NCI-H446 (cell line): ENCODE data around the gene KRT81.
"Not testable (repeated sequence)": the region's sequence is repeated elsewhere in the genome, so short reads cannot be mapped to it uniquely, and the experiment has no call there.

Experiments used
- DNase-seq, 2 experiments: peaks; one replicate each; lab custom pipeline; 2025; lab: John Stamatoyannopoulos, UW

Gene KRT81

DNA sequence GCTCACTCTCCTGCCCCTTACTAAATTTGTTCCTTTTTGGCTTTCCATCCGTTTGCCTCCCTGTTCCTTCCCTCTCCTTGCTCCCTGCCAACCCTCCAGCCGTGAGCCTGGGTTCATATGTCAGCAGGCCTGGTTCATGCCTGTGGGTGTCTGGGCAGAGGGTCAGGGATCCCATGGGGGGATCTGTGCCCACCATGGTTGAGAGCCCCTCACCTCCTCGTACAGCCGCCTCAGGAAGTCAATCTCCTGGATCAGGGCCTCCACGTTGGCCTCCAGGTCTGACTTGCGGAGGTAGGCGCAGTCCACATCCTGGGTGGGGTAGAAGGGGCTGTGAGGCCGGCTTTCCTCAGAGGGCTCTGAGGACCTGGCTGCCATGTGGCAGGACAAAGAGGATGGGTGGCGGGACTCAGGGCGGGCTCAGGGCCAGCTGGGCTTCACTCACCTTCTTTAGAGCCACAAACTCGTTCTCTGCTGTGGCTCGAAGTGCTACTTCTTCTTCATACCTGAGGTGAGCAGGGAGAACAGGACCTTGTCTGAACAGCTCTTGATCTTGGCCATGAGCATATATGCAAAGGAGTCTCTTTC lies 26.2 kb upstream of the KRT81 start:
- DNase-seq, result no peak

DNA sequence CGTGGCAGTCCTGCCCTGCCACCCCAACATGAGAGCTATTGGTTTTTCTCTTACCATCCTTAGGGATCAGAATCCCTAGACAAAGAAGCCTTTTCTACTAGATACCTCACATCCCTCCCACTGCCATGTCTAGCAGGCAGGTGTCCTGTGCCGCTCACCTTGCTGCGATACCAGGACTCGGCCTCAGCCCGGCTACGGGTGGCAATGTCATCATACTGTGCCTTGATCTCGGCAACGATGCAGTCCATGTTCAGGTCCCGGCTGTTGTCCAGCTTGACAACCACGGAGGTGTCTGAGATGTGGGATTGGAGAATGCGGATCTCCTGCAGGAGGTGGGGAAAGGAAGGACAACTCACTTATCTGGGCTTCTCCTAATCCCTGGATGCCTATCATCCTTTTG lies 25.4 kb upstream of the KRT81 start:
- no peak for DNase-seq

DNA sequence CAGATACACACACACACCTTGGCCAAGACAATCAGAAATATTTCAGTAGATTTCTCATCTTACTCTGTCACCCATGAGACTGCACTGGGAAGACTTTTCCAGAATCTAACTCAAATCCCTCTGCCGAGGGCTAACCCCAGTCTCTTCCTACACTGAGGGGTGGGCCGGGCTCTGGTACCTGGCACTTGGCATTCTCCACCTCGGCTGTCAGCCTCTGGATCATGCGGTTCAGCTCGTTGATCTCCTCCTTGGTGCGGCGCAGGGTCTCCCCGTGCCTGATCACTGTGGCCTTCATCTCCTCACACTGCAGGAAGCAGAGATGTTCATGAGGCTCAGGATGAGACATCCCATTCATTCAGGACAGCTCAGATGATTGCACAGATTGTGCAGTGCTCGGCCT lies 25.0 kb upstream of the KRT81 start:
- no peak for DNase-seq

DNA sequence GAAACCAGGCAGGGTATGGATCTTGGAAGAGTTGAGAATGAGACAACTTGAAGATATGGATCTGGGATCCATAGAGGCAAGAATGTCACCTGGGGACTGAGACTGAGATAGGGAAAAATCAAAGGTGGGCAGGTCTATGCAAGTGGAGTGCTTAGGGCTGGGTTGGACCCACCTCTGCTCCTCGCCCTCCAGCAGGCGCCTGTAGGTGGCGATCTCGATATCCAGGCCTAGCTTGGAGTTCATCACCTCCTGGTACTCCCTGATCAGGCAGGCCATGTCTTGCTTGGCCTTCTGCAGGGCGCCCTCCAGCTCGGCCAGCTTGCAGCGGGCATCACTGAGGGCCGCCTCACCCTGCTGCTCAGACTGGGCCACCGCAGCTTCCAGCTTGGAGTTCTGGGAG lies 24.4 kb upstream of the KRT81 start:
- not testable (repeated sequence) for DNase-seq

DNA sequence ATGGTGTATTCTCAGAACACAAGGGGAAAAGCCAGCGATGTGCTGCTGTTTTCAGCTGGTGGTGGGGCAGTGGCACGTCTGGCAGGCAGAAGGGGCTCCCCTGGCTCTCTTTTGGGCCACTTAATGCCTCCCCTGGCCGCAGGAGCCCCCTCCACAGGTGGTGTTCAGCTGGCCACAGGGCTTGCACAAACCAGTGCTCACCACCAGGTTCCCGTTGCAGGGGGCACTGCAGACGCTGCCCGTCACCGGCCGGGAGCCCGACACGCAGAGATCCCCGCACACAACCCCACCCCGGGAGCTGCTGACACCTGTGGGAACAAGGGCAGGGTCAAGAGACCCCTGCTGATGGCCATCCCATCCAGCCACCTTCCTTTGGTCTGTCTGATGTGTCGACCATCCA lies 23.2 kb upstream of the KRT81 start:
- no peak for DNase-seq

DNA sequence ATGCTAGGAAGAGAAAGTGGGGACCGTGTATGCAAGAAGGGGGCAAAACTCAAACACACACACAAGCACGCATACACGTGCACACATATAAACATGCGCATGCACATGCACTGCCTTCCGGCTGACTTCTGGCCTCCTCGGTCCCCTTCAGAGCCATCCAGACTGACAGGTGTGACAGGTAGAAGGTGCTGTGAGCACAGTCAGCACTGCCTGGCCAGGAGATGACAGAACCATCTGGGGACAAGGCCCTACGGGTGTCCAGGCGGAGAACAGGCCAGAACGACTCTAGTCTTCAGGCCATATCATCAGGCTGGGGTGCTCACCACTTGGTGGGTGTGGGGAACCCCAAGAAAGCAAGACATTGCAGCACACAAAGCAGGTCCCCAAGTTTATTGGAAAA lies 22.6 kb upstream of the KRT81 start:
- no peak for DNase-seq

DNA sequence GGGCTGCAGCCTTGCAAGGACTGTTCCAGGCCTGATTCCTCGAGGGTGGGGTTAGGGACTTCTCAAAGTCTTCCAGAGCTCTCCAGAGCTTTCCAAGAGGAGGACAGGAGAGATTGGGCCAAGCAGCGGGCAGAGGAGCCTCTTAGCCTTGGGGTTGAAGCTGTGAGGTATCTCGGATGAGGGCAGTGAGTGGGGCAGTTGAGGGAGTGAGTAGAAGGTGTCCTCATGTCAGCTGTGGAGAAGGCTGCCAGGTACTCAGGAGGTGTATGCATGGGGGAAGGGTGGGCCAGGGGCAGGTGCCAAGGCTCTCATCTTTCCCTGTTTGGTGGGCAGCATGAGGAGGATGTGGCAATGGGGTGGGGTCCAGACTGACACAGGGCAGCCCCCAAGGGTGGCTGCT lies 22.1 kb upstream of the KRT81 start:
- no peak for DNase-seq

DNA sequence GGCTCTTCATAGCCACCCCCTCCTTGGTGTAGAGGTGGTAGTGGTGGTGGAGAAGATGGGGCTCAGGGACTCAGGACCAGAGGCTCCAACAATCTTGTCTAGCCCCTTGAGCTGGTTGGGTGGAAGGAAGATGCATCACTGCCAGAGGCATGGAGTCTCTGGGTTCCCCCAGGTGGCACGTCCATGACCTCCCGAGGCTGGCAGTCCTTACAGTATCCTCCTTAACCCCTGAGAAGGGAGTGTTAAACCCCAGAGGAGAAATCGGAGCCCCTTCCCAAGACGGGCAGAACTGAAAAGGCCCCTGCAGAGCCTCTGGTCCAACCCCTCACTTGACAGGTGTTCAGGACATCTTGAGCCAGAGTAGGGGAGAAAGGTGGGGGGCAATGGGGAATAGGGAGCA lies 20.8 kb upstream of the KRT81 start:
- no peak for DNase-seq

DNA sequence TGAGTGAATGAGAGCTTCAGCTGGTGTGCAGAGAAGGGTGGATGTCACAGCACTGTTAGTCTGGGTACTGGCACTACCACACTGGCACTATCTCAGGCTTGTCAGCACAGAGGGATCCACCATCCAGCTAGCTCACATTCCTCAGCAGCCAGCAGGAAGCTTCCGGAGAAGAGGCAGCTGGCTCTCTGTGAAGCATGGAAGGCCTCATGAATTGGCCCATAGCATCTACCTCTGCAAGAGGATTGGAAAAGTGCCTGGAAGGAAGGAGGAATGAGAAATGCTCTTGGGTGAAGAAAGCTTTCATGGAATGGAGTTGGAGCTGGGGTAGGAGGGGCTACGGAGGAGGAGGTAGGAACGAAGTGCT lies 19.9 kb upstream of the KRT81 start:
- DNase-seq, result no peak

DNA sequence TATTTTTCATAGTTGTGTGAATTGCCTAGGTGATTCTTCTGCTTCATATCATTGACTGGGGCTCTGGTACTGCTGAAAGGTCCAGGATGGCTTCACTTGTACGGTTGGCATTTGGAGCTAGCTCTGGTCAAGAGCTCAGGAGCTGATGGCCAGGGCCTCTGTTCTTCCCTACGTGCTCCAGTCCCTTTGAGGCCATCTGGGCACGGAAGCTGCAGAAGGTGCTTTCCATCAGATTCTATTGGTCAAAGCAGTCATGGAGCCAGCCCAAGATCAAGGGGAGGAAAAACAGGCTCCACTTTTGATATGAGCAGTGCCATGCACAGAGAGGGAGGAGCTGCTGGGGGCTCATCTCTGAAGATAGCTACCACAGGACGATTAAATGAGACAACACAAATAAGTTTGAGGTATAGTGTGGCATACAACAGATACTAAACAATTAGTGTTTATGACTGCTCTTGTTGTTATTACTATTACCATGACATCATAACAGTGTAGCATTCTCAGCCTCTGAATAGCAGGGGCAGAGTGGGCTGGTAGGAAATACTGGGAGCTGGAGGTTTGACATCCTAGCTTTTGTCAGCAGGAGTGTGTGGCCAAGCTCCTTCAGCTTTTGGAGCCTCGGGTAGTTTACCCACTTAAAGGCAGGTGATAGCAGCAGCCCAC lies 19.4 kb upstream of the KRT81 start:
- DNase-seq, result no peak

DNA sequence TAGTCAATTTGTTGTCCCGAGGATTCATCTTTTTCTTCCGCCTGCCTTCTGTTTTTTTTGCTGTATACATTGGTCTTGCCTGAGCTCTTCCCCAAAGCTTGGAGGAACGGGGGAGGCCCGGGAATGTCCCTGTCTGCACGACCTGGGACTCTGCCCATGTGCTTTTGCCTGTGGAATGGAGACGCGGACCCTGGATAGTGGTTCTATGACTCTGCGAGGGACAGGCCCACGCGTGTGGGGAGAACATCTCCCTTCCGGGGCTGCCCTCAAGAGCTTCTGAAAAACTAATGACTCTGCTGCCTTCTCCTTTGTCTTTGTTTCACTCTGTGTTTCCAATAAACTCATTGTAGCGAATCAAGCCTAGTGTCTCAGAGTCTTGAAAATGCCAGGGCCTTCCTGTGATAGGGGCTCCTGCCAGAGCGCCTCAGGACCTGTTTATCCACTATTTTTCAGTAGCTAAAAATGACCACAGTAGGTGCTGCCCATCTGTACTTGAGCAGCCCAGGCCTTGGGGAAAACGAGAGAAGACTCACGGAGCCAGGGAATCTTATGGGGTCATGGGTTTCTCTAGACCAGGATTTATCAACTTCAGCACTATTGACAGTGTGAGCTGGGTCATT lies 17.6 kb upstream of the KRT81 start:
- DNase-seq, result no peak

DNA sequence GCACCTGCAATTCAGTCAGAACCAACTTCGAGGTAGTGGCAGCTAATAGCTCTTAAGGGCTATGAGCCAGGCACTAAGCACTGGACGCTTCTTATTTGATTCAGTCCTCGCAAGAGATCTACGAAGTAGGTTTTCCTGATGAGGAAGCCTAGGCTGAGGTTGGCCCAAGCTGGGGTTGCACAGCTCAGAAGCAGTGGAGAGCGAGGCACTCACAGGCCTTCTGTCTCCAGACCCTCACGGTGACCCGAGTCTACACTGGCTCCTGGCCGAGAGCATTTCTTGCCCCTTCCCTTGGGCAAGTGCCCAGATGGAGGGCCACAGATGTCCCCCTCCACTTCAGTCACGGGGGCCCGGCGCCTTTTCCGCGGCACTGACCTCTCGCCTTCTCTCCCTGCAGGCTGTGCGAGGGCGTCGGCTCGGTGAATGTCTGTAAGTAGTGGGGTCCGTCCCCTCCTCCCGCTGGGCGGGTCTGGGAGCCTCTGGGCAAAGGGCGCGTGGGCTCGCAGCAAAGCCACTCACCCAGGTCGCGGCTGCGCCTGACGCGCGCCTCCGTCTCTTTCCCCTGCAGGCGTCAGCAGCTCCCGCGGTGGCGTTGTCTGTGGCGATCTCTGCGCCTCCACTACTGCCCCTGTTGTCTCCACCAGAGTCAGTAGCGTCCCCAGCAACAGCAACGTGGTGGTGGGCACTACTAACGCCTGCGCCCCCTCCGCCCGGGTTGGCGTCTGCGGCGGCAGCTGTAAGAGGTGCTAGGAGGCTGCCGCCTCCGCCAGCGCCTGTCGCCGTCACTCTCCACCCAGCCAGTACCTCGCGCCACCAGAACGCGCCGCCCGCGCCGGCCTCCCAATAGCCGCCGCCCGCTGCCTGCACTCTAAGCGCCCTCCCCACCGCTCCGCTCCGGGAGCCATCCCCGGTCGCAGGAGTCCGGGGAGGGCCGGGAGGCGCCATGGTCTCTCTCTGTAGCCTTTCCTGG lies 16.8 kb upstream of the KRT81 start:
- no peak for DNase-seq

DNA sequence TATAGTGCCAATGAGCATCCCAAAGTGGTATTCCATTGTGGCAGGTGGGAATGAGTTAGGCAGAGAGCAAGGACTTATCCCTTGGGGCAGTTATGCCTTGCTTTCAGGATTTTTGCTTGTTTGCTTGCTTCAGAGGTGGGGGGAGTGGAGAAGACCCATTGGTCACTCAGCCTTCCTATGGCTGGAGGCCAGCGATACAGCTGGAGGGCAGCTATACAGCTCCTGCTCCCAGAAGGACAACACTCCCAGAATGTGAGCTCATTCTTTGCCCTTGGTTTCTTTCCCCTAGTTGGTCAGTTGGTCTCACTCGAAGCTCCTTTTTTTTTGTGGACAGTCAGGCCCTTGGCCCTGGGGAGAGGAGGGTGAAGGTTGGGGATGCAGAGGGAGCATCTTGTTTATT lies 15.4 kb upstream of the KRT81 start:
- DNase-seq, result no peak

DNA sequence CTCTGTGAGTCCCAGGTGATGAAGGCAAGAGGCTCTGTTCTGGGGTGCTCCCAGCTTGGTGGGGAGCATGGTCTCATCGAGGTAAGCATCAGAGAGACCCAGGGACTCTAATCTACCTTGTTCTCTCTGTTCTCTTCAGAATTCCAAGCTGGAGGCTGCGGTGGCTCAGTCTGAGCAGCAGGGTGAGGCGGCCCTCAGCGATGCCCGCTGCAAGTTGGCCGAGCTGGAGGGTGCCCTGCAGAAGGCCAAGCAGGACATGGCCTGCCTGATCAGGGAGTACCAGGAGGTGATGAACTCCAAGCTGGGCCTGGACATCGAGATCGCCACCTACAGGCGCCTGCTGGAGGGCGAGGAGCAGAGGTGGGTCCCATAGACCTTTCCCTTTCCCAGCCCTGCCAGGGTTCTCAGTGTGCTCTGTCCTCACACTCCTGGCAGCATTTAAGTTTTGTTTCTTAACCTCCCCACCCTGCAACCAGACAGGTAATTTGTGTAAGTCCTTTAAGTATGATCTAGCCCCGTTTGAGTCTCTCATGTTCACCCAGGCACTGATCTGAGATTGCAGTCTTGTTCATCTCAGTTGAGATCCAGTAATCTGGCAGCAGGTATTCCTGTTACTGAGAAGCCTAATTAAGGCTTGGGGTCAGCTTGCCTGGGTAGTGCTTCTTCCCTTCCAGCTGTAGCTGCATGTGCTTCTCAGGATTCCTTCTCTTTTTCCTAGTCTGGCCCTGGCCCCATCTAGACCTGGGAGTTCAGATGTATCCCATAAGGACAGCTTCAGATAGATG lies 14.8 kb upstream of the KRT81 start:
- DNase-seq, result no peak

DNA sequence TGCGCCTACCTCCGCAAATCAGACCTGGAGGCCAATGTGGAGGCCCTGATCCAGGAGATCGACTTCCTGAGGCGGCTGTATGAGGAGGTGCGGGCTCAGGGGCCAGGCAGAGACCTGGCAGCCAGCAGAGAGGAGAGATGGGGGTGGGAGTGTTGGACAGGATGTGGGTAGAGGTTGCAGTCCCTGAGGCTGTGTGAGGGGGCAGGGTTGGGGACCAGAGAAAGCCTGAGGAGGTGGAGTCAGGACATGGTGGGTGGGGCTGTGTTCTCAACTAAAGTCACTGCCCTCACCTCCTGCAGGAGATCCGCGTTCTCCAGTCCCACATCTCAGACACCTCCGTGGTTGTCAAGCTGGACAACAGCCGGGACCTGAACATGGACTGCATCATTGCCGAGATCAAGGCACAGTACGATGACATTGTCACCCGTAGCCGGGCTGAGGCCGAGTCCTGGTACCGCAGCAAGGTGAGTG lies 13.6 kb upstream of the KRT81 start:
- DNase-seq, result not testable (repeated sequence)

DNA sequence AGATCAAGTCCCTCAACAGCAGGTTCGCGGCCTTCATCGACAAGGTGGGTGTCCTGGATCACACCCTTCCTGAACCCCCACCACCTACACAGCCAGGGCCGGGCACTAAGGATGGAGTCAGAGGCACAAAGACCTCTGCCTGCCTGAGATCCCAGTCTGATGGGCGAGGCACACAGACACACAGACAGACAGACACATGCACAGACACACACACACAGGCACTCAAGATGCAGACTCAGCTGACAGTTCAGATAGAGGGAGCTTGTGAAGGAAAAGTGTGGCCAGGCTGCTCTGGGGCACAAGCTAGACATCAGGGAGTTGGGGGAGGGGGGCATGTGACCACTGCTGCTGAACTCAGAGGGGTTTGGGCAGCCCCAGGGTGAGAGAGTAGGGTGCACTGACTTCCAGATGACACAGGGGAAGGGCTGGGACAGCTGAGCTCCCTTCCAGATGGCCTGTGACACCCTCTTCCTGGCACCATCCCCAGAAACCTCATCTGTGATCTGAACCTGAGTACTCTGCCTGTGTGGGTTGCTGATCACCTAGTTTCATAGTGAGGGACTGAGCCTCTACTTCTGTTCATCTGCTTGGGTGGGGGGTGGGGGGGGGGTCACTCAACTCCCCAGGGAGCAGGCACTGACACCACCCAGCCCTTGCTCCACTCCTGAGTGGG lies 11.0 kb upstream of the KRT81 start:
- not testable (repeated sequence) for DNase-seq

DNA sequence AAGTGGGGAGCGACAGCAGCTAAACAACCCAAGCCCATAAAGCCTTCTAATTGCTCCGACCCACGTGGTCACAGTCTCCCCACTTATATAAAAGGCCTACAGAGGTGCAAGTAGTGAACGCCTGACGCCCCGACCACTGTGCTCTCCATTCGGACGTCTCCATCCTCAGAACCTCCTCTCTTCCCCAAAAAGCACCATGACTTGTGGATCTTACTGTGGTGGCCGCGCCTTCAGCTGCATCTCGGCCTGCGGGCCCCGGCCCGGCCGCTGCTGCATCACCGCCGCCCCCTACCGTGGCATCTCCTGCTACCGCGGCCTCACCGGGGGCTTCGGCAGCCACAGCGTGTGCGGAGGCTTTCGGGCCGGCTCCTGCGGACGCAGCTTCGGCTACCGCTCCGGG lies 10.4 kb upstream of the KRT81 start:
- not testable (repeated sequence) for DNase-seq

DNA sequence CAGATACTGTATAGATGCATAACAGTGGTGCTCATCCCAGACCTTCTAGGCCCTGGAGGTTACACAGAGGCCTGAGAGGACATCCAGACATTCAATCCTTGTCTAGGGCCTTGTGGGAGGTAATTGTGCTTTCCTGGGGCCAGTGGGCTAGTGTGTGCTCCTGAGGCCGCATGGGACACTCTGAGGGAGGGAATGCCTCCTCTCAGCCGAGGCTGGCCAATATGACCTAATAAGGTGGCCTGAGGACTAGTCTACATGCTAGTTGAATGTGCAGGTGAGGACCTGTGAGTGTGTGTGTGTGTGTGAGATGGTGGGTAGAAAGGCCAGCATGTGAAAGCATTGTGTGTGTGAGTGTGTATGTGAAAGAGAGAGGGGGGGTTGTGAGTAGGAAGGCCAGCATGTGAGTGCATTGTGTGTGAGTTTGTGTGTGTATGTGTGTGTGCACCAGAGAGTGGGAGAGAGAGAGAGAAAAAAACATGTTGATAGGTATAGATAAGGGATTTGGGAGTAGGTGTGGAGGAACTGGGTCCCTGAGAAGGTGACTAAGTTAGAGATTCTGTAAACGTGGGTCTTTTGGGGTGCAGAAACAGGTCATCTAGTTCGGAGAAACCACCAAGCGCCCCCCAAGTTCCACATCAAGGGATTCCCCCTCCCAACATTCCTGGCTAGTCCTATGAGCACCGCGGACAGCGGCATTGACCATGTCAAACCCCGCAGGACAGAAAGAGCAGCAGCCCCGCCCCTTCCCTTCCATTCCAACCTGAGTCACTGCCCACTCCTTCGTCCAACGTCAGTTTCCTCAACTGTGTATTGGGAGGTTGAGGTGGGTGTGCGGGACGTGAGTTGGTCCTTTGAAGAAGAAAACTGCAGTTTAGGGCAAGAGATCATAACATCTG lies 9.7 kb upstream of the KRT81 start:
- no peak for DNase-seq

DNA sequence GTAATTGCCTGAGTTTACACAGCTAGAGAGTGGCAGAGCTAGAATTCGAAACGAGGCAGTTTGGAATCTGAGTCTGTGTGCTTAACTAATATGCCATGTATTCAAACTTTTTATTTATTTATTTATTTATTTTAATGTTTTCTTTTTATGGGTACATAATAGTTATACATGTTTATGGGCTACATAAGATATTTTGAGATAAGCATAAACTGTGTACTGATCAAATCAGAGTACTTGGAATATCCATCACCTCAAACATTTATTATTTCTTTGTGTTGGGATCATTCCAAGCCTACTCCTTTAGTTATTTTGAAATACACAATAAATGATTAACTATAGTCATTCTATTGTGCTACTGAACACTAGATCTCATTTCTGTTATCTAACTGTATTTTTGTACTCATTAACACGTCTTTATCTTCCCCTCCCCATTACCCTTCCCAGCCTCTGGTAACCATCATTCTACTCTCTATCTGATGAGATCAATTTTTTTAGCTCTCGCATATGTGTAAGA lies 7.4 kb upstream of the KRT81 start:
- no peak for DNase-seq
